ENCODE data around the gene ANGPT4.

GRCh38 chr20:884983-885952 is 30.9 kb downstream of the ANGPT4 start:
- TF ChIP-seq CTCF (IDR thresholded peaks at IDR 0.05; ENCODE audit: low read length) (no peak), EZH2 (IDR thresholded peaks at IDR 0.05; ENCODE audit: borderline replicate concordance, low read length) (no peak)

All from OCI-LY1 (cell line).